GM12891 (cell line): ENCODE results near the gene UBAP2L.

Experiments
- POLR2A ChIP-seq: IDR thresholded peaks from 2 replicates; pipeline ENCODE4 v1.6.1; 2011; ENCODE audit warnings: low read depth, low read length, control low read depth
- POLR2AphosphoS5 ChIP-seq: IDR thresholded peaks from 2 replicates; pipeline ENCODE4 v1.6.1; 2011; ENCODE audit warnings: low read depth, low read length, control low read depth

DNA sequence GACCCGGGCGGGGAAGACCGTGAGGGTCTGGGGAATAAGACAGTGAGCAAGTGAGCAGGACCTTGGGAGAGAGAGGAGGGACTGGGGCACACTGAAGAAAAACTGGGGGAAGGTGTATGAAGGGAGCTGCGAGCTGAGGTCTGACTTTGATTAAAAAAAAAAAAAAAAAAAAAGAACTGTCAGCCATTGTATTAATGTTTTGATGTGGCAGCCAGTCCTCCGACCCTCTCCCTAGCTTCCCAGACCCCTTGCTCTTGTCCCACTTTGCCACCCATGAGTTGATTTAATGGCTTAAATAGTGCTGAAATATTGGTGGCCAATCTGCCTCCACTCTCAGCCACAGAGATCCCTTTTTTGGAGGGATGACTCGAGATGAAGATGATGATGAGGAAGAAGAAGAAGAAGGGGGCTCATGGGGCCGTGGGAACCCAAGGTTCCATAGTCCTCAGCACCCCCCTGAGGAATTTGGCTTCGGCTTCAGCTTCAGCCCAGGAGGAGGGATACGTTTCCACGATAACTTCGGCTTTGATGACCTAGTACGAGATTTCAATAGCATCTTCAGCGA, 52.3 kb downstream of the UBAP2L start:
- TF ChIP-seq POLR2A (no peak), POLR2AphosphoS5 (no peak)
